Subcutaneous adipose tissue (tissue), 4 donors: Measurements from ENCODE around the gene RNLS. TPM values are rescaled to one million over a fixed set of nuclear protein-coding genes. Genes with fewer than 3 reads are reported as not detected.

Experiments
- total RNA-seq, 4 donors: library from RNA; depleted of rRNA; stranded (reverse); fragments of >200 nt; gene quantifications; one replicate each; pipeline ENCODE4 v1.1.0, GENCODE V29; 2016
- TF ChIP-seq, protein P1 (sequence below): fragments of 450-650 bp; IDR thresholded peaks from one replicate; pipeline ENCODE4 v1.5.1; 2016; ENCODE audit warnings: low read depth, mild to moderate bottlenecking, control low read depth, antibody characterized with exemption, moderate library complexity

Gene RNLS
- total RNA-seq, 4 donors from 2014 or later = 14.1 to 27.7 (median 23.1) TPM

DNA sequence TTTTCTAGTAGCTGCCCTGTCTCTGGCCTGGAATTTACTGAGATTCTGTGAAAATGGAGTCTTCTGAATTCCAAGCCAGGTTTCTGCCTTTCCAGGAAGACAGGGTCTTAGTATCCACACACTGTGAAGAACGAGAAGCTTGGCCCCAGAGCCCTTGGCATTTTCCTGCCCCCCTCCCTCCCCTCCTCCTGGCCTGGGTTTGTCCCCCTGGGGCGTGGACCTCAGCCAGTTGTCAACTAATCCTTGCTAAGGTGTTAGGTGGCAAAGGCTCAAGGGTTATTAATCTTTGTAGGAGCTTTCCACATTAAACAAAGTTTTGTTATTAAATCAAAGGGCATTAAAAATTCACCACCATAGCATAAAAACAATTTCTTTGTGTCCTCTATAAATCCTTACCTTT, 329.5 kb downstream of the RNLS start:
- TF ChIP-seq, protein P1, sequence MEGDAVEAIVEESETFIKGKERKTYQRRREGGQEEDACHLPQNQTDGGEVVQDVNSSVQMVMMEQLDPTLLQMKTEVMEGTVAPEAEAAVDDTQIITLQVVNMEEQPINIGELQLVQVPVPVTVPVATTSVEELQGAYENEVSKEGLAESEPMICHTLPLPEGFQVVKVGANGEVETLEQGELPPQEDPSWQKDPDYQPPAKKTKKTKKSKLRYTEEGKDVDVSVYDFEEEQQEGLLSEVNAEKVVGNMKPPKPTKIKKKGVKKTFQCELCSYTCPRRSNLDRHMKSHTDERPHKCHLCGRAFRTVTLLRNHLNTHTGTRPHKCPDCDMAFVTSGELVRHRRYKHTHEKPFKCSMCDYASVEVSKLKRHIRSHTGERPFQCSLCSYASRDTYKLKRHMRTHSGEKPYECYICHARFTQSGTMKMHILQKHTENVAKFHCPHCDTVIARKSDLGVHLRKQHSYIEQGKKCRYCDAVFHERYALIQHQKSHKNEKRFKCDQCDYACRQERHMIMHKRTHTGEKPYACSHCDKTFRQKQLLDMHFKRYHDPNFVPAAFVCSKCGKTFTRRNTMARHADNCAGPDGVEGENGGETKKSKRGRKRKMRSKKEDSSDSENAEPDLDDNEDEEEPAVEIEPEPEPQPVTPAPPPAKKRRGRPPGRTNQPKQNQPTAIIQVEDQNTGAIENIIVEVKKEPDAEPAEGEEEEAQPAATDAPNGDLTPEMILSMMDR = no peak

DNA sequence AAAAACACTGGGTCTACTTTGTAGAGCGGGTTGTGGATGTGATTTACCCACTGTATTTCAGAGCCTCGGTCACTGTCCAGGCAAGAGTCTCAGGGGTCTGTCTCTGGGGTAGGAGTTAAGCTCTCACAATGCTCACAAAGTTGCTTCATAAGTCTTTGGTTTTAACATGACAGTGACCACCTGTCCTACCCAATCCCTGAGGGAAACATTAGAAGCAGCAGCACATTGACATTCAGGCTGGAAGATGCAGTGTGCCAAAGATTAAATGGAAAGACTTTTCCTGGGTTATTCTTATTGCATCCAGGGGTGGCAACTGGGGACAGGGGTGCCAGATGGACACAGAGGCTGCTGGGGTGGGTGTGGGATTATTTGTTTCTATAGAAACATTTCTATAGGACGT, 330.0 kb downstream of the RNLS start:
- TF ChIP-seq, protein P1 = no peak

DNA sequence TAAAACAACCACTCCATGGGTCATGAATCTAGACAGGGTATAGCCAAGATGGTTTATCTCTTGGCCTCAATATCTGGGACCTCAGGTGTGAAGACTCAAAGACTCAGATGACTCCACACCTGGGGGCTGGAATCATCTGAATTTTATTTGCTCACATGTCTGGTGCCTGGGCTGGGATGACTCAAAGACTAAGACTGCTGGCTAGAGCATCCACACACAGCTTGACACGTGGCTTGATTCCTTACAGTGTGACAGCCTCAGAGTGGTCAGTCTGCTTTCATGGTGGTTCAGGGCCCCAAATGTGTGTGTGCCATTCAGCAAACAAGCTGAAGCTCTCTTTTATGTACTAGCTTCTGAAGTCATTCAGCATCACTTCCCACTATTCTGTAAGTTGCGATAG, 333.7 kb downstream of the RNLS start:
- TF ChIP-seq, protein P1 = no peak

DNA sequence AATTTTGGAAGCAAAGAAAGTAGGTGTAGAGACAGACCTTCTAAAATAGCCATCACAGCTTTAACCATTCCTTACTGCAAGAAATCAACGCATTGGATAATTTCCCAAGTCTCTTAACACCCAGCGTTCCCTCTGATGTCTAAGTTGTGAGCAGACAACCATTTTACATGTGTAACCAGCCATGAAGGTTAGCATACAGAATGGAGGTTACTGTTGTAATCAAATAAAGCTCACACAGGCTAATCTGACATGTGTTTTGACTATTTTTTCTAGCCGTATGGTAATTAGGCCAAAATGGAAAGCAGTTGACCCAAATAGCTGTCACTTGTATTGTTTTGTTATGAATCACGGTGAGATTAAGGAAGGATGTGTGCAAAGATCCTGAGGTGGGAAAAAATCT, 336.4 kb downstream of the RNLS start:
- TF ChIP-seq, protein P1 = no peak

DNA sequence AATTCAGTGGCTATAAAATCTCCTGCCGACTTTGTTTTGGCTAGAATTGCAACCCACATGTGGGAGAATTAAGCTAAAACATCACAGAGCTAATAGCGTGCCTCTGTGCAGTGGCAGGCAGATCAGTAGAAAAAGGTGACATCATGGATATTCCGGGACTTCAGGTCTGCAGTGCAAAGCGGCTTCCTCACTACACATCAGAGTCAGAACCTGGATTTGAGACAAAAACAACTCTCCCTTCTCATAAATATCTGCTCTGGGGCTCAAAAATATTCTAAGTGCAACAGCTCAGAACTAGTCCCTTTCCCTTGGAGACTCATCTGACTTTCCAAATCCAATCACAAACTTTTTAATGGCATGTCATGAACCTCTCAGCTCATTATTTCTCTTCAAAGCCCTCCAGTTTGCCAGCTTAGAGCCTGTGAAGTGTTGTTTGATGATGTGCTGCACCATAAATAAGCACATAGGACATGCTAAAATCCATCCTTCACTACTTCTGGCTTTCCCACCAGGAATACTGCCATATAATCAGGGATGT, 337.1 kb downstream of the RNLS start:
- TF ChIP-seq, protein P1 = no peak

DNA sequence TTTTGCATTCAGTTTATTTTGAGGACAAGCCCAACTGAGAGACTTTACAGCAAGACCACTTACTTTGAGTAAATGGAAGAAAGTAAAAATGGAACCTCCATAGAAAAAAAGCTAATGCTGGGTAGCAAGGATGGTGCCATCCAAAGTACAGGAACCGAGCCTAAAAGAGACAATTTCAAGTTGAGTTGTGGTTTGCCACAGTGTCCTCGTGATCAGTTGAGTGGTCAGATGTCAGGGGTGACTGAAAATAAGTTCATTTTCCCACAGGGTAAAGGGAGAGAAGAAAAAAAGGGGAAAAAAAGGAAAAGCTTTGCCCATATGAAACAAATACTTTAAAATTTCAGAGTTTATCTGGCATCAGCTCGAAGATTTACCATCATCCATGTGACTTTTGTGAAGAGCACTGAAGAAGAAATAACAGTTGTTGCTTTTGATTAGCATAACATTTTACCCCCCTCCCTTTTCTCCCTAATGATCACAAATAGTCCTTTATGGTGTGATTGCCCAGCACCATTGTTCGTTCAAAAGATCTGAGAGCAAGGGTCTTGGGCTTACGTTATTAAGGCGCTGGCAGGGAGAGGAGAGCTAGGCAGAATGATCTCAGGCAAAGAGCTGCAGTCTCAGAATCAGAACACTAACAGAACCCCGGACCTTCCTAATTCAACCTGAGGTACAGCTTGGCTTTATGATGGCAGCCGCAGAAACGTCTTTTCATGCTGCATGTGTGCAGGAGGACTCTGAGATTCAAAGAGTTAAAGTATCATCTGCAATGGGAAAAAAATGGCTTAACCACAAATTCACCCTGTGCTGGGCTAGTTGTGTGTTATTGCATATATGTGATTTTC, 338.1 kb downstream of the RNLS start:
- TF ChIP-seq, protein P1 = no peak

DNA sequence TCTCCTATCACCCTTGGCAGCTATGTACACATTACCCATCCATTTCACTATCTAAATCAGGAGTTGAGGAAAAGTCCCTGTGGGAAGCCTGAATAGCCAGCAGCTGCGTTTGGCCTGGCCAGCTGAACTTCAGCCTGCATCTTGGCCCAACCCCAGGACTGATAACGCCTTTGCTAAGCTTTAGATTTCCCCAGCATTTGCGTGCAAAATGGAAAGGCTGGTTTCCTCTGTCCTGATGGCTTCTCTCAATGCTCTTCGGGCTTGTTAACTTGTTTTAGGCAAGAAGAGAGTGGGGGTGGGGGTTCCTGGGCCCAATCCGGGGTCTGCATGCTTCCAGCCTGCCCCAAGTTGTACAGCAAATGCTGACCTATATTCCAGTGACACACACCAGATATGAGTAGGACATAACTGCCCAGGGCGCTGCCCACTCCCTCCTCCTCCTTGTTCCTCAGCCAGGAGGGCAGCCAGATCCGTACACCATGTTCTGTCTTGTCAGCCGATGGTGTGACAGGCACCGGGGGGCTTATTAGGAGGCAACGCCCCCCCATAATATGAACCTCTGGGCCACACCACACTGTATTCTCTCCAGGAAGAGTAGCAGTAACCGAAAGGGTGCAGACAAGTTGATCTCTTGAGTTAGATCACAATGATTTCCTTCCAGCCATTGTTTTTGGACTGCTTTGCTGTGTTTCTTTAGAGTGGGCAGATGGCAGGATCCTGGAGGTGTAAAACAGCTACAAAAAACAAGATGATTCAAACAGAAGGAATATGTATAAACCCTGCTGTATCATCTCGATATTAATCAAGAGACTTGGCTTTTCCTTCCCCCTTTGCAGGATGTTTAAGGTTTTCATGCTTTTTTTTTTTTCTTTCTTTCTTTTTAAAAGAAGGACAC, 339.0 kb downstream of the RNLS start:
- TF ChIP-seq, protein P1 = no peak
